GM21786 (cell line): ENCODE measurements around the gene DHRS4.

Experiments
- ATAC-seq: cut with Tn5 transposase; IDR thresholded peaks from one replicate; pipeline ENCODE4 v1.9.1; 2021; ENCODE audit not compliant: unreplicated experiment

DHRS4 gene

GRCh38 chr14:23953464-23954278 is at the start of gene DHRS4:
Gene DHRS4 (plus strand): TSS chr14:23953770. CDS start chr14:23953789, 19 bp downstream.
- ATAC-seq = peak; percentile 90

- ATAC-seq = no peak
Measured at GRCh38 chr14:23910101-23910875, 43.3 kb upstream of the DHRS4 start.

GRCh38 chr14:23910876-23911210 is 42.7 kb upstream of the DHRS4 start:
- no peak for ATAC-seq

GRCh38 chr14:23915559-23915958 is 38.0 kb upstream of the DHRS4 start:
- no peak for ATAC-seq

- ATAC-seq = no peak
Measured at GRCh38 chr14:23916004-23916403, 37.6 kb upstream of the DHRS4 start.

GRCh38 chr14:23916446-23916845 is 37.1 kb upstream of the DHRS4 start:
- ATAC-seq = no peak

GRCh38 chr14:23922545-23922944 is 31.0 kb upstream of the DHRS4 start:
- no peak for ATAC-seq

- no peak for ATAC-seq
Measured at GRCh38 chr14:23925523-23926075, 28.0 kb upstream of the DHRS4 start.

- no peak for ATAC-seq
Measured at GRCh38 chr14:23926543-23926942, 27.0 kb upstream of the DHRS4 start.

- no peak for ATAC-seq
Measured at GRCh38 chr14:23929136-23929535, 24.4 kb upstream of the DHRS4 start.

GRCh38 chr14:23929822-23930294 is 23.7 kb upstream of the DHRS4 start:
- ATAC-seq = no peak

- ATAC-seq = no peak
Measured at GRCh38 chr14:23930742-23931141, 22.8 kb upstream of the DHRS4 start.

- ATAC-seq = no peak
Measured at GRCh38 chr14:23931721-23932289, 21.8 kb upstream of the DHRS4 start.

- ATAC-seq = no peak
Measured at GRCh38 chr14:23932639-23933038, 20.9 kb upstream of the DHRS4 start.

GRCh38 chr14:23933108-23933741 is 20.3 kb upstream of the DHRS4 start:
- ATAC-seq = no peak

GRCh38 chr14:23933742-23934128 is 19.8 kb upstream of the DHRS4 start:
- no peak for ATAC-seq

GRCh38 chr14:23935158-23935557 is 18.4 kb upstream of the DHRS4 start:
- ATAC-seq = no peak

- ATAC-seq = no peak
Measured at GRCh38 chr14:23936084-23936829, 17.3 kb upstream of the DHRS4 start.

GRCh38 chr14:23937203-23937602 is 16.4 kb upstream of the DHRS4 start:
- no peak for ATAC-seq

GRCh38 chr14:23938823-23939222 is 14.7 kb upstream of the DHRS4 start:
- no peak for ATAC-seq
